HG02623 (cell line): ENCODE data around the gene HDAC4.
A peak's percentile ranks its signal among the peaks of the same experiment; 100 is the strongest.

Source experiments
- ATAC-seq: cut with Tn5 transposase; IDR thresholded peaks from one replicate; pipeline ENCODE4 v1.9.1; 2021; ENCODE audit warnings: moderate library complexity; ENCODE audit not compliant: unreplicated experiment

HDAC4 gene

DNA sequence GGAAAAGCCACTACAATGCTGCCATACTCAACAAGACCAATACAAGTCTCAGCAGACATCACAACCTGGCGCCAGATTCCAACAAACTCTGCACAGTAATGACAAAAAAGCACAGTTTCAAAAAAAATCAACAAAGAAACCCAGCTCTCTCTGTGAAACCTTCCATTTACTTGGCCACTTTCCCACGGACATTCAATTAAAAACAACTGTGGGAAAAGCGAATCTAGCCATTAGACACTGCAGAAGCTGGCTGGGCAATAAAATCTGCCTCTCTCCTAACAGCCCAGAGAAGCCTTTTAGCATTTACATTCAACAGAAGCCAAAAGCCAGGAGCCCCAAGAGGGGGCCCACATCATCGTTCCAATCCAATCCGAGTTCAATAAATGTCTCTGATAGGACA, 128.9 kb downstream of the HDAC4 start:
- ATAC-seq, result no peak

DNA sequence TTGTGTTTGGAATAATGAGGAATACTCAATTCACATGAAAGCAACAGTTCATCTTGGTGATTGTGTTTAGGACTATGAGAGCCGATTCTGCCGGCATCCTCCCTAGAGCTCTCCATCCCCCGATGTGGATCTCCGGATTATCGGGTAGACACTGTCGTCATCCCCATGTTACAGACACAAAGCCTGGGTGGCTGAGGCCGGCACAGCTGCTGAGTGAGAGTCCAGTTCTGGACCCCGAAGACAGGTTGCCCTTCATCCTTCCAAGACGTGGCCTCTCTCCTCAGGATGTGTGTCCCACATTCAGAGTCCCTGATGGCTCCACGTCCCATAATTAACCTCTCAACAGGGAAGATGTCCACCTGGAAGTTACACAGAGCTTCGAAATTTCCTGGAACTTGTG, 129.3 kb downstream of the HDAC4 start:
- no peak for ATAC-seq

DNA sequence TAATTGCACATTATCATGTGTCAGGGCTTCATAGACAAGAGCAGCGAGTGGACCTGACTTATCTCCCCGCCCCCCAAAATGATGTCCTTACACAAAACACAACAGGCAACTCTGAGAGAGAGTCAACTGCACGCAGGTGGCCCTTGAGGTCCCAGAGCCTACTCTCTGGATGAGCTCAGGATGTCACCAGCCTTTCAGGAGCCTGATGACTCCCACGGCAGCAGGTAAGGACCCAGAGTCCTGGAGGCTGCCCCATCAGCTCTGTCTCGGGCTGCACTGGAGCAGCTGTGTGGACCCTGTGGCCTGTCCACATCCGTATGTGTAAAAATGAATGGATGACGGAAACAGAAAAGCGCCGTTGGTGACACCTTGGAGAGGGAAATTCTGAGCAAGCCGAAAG, 130.9 kb downstream of the HDAC4 start:
- ATAC-seq, result no peak

DNA sequence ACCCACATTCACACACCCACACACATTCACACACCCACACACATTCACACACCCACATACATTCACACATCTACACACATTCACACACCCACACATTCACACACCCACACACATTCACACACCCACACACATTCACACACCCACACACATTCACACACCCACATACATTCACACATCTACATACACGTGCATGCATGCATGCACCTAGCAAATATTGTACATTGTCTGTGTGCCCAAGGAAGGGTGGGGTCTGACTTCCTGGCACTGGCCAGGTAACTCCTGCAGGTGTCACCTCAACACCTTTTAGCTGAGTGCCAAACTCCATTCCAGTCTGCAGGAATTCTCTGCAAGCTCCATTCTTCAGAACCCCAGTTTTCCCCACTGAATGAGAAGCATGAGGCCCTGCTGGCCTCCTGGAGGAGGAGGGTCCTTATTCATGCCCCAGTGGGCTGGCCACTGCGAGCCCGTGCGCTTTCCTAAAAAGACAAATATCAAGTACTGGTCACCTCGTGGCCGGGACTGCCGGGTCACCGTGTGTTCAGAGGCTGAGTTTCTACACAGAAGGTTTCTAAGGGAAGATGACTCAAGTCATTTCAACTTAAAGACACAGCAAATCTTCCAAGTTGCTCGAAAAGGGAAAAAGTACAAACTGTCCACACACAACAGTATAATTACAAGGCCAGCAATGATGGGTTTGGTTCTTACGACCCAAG, 131.5 kb downstream of the HDAC4 start:
- ATAC-seq, result no peak

DNA sequence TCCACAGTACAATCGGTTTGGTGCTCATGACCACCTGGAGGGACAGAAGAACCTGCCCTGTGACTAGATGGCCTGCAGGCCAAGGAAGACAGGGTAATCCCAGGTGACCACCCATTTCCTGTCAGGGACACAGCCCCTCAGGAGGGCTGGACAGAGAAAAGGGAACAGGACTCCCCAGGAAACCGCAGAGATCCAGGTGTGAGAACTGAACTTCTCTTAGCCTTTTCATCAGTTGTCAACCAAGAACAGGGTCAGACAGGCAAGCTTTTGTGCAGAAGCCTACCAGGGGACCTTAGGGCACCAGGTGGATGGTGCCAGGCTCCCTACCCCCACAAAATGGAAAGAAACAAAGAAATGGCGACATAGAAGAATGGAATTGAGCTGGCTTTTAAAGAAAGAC, 132.3 kb downstream of the HDAC4 start:
- ATAC-seq, result no peak

DNA sequence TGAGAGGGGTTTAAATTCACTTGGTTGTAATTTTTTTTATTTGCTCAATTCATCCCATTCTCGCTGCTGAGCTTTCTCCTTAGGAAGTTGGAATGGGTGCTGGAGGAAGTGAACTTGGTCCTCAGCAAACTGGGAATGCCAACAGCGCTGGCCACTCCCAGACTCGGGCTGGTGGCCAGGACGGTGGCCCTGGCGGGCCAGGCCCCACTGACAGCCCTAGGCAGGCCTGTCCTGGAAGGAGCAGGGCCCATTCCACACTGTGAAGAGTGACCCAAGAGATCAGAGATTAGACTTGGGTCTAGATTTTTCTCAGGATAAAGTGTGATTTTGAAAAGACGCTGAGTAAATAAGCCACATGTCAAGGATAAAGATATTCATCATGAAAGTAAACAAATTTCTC, 132.7 kb downstream of the HDAC4 start:
- no peak for ATAC-seq

DNA sequence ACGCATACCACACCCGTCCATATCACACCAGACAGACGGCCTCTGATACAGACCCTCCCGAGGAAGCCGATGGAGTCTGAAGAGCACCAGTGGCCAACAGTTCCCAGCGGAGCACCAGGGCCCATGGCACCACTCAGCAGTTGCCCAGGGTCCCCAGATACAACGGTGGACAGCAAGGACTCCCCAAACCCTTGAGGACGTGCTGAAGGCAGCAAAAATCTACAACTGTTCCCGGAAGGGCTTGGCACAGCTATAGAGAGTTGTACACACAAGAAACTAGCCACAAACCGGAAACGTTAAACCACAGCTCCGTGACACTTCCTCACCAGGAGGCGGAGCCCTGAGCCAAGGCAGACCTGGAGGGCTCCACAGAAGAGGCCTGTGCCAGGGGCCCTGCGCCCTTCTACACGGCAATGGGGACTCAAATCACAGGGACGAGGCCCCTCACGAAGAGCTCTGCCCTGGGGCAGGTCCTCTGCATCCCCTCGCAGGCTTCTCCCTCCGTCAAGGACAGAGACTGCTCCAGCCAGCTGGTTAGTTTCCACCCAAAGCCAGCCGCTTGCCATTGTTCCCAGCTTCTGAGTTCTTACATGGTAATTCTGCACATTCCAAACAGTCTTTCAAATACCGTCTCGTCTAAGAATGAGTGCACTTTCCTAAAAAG, 133.4 kb downstream of the HDAC4 start:
- ATAC-seq, result peak; percentile 93

DNA sequence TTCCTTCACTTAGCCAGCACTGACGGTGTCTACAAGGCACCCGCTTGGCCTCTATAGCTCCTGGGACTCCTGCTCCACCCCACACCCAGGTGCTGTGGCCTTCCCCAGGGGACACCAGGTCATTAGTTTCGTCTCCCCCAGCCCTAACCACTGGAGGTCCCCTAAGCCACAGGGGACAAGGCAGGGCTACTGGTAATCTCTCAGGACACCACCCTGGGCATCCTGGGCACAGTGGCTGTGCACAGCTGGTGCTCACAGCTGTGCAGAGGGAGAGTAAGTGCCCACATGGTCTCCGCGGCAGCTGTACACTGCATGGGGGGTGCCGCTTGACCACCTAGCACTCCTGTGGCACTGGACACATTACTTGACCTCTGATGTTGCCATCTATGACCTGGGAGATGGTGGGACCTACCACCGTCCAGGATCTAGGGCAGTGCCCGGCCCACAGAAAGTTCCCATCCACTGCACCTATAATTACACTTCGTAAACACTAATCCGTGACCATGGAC, 134.0 kb downstream of the HDAC4 start:
- no peak for ATAC-seq

DNA sequence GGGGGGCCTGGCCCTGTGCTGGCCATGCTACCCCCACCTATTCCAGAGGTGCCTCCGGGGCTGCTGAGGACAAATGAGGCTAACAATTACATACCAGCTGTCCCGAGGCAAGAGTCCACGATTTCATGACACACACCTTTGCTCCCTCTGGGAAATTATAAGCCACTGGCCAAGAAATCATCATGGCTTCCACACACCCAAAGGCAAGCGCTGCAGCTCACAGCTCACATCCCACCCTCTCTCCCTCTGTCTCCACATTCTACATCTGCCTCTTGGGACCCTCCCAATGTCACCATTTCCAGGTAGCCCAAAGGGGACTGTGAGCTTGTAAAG, 134.4 kb downstream of the HDAC4 start:
- no peak for ATAC-seq

DNA sequence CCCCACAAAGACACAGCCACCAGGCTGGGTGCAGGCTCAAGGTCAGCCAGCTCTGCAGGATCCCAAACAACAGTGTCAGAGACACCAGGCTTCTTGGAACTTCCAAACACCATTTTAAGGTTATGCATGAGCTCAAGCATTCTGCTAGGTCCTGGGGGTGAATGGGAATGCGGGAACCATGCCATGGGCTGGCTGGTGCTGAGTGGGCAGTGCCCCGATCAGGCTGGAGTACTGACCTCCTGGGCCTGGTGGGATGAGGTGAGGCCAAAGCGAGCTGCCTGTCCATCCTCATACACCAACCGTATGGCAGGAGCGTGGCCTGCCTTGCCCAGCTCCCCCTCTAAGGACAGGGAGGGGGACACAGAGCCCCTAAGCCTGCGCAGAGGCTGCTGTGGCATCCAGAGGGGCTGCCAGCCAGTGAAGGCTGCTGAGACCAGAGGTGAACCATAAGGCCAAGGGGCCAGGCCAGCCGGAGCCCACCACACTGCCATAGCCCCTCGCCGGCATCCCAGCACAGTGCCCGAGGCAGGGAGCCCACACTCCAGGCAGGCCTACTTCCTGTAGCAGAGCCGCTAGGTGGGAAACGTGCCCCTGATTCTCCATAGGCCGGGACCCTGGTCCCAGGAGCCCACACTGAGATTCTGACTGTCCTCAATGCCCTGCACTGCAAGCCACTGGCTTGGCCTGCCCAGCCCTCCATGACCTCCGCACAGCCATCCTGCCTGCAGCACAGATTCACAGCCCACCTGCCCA, 135.0 kb downstream of the HDAC4 start:
- ATAC-seq, result no peak

DNA sequence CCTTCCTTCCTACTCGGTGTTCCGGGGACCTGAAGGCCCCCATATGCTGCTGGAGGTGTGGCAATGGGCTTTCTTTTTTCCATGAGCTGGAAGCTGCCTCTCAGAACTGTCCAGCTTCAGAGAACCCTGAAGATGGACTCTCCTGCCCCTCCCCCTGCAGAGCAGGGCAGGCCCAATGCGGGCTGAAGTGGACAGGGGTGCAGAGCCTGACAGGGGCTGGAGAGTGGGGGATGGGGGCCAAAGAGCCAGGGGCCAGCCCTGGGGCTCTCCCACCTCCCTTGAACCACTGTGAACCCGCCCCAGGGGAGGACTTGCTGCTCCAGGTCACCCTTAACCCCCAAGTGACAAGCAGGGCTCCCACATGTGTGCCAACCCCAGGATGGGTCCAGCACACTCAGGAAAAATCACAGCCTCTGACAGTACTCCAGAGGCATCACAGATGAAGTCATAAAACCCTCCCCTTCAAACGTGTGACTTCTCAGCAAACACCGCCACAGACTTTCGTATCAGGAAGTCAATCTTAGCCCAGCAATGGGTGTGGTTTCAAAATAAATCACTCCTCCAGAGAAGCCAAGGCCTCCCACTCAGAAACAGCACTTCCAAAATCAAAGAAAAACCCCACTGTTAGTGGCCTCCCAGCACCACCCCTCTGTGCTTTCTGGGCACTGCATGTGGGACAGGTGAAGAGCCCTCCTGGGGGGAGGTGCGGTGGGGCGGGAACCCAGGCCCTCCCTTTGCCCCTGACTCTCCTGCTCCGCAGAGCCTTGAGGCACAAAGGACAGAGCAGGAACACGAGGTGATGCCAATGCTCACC, 135.8 kb downstream of the HDAC4 start:
- ATAC-seq, result no peak

DNA sequence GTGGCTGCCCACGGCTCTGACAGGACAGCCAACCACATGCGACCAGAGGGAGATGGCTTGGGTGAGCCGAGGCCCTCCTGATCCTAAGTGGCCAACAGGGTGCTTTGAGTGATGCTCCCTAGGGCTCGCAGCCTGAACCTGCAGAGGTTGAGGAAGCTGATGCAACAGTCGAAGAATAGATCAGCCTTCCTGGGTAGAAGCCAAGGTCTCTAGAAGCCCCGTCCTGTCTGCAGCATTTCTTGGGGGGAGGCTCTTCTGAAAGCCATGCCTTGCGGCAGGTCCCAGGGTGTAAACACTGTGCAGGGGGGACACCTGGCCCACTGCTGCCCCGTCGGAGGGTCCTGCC, 136.4 kb downstream of the HDAC4 start:
- no peak for ATAC-seq

DNA sequence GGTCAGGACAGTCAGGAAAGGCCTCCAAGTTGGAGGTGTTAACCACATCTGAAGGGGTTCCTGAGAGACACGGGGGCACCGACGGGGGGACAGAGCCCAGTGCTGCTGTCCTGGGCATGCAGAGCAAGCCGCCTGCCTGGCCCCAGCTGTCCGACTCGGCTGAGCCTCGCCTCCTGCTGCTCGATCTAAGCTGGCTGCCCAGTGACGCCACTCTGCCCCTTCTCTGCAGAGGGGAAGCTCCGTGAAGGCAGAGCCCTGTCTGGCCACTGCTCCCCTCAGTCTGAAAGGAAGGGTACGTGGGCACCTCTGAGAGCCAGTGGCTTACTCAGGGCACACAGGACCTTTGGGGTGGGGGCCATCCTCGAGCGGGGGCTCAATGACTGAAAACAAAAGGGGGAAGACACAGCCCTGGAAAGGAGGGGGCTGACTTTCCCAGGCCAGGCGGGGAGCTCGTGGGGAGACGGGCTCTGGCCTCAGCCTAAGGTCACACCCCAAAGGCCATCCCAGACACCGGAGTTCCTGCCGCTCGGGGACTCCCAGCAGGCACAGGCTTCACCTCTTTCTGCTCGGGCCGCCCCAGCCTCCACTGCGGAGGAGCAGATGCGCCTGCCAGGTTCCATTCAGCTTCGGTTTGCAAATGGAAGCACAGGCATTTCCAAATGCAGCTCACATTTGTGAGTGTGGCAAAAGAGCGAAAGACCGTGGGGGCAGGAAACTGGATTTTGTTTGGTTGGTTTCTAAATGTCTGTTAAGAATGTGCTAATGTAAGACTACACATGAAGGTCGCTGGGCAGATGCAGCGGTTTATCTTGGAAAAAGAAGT, 136.9 kb downstream of the HDAC4 start:
- ATAC-seq, result no peak

DNA sequence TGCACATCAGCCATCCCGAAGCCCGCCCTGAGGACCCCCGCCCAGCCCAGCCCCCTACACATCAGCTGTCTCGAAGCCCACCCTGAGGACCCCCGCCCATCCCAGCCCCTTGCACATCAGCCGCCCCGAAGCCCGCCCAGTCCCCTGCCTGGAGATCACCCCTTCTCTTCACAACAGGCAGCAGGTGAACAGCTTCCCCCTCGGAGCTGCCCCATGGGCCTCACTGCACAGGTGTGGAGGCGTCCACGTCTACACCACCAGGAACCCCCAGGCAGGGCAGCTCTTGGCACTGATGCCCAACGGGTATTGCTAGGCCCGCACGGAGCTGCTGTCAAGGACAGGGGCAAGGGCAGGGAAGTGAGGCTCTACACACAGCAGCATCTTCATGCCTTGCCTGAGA, 137.6 kb downstream of the HDAC4 start:
- no peak for ATAC-seq

DNA sequence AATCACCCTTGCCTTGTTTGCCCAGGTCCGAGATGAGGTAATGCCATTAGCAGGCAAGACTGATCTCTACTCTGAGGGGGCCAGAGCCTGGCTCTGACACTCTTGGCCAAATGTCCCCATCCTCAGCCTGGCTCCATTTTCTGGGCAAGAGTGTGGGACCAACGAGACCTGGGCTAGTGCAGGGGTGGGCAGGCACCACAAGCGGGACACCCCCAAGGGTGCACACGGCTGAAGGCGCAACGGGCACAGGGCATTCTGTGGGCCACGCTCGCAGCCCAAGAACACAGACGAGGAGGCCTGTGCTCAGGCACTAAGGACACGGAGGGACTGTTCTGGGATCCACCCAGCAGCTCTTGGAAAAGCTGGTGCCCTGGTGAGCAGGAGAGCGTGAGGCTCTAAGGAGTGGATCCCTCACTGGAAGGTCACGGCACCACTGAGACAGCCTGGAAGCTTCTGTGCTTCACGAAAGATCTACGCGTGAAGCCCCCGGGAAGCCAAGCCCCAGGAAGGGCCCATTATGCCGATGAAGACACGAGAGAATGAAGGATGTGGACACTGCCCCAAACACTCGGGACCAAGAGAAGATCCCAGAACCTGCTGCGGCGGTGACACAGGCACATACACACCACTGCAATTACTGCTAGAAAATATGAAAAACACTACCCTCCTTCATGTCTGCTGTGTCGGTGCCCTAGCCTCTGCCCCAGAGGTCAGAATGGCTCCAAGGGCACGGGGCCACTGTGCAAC, 138.2 kb downstream of the HDAC4 start:
- ATAC-seq, result no peak

DNA sequence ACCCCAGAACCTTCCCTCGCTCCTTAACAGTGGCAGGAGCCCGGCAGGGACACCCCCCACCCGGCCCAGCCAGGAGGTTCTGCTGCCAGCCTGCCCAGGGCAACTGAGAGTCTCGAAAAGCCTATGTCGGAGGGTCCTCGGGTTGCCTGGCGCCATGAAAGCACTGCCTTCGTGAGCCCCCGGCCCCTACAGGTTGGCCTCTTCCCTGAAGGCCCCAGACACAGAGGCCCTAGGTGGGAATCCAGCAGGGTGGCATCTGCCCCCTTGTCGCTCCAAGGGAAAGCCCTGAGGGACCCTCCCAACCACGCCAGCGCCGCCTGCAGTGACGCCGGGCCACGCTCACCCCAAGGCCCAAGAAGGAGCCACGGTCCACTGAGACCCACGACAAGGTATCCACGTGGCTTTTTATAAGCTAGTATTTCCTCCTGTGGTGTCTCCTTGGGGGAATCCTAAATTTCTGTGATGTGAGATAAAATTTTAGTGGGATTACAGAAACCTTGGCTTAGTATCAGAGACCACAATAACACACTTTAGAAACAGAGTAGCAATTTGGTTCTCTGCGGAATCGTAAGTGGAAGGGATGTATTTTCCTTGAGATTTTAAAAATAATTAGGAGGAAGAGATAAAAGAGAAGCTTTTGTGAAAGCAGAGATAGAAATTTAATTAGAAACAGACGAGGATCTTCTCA, 138.9 kb downstream of the HDAC4 start:
- no peak for ATAC-seq

DNA sequence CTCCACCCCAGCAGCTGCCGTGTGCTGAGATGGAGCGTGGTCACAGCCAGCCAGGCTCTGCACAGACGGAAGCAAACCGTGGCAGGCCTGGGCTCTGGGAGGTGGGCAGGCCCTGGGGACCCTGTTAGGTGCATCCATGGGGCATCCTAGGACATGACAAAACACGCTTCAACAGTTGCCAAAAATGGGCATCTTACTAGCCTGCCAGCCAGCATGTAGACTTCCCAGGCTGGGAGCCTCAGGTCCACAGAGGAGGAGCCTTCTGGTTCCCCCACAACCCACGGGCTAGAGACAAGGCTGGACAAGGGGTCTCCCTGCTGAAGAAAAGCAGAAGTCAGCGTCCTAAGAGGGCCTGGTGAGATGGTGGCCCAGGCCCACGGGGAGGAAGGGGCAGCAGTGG, 139.5 kb downstream of the HDAC4 start:
- no peak for ATAC-seq

DNA sequence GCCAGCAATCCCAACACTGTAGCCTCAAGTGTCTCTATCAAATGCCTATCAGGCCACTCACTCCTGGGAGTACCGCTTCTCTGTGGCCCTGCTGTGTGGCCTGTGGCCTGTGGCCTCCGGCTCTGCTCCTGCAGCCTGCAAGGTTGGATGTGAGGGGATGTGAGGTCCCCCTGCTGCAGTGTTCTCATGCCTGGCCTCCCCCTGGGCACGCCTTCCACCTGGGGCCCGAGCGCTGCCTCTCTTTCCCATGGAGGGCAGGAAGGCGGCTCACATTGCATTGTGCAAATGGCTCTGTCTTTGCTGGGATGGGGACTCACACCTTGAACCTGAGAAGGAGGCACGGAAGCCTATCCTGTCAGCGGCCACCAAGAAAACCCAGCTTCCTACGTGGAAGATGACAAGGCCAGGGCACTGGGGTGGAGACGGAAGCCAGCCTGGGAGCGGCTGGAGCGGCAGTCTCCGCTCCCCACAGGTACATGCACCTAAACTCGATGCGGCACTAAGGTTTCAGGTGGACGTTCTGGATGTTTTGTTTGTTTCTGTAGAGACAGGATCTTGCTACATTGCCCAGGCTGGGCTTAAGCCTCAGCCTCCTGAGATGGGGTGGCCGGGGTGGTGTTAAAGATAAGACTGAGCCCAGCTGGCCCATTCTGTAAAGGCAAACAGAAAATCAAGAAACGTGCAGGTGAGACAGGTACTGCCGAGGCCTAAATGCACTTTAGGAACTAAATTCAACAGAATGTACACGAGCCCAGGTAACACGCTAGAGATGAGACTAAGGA, 140.1 kb downstream of the HDAC4 start:
- no peak for ATAC-seq
